WTC11 (cell line): ENCODE data around the gene OR4N2. TPM values are rescaled to one million over a fixed set of nuclear protein-coding genes. Genes with fewer than 3 reads are reported as not detected.
A peak's percentile ranks its signal among the peaks of the same experiment; 100 is the strongest.
"Not testable (repeated sequence)": the region's sequence is repeated elsewhere in the genome, so short reads cannot be mapped to it uniquely, and the experiment has no call there.

Experiments
- ATAC-seq: fragments of 200-7000 bp; cut with Tn5 transposase; 2 replicates; pipeline ENCODE4 v1.10.0; 2021; ENCODE audit warnings: mild to moderate bottlenecking, moderate library complexity
- CTCF ChIA-PET: fragments of 300-600 bp; sonication (Branson Sonifier 250); formaldehyde crosslinking; loops from one replicate; lab custom pipeline; 2021; ENCODE audit warnings: antibody characterized with exemption; lab: Charles Lee
- POLR2A ChIA-PET: fragments of 350-600 bp; sonication (Branson Sonifier 250); formaldehyde crosslinking; loops from one replicate; lab custom pipeline; 2021; ENCODE audit warnings: antibody characterized with exemption; lab: Charles Lee
- DNase-seq: peaks from one replicate; pipeline ENCODE4 v3.0.0; 2021; ENCODE audit warnings: low spot score
- H3K27ac Mint-ChIP-seq: 2 replicates; pipeline ENCODE4 v1.8.0; 2021; ENCODE audit warnings: mixed read lengths
- H3K27me3 Mint-ChIP-seq: 2 replicates; pipeline ENCODE4 v1.8.0; 2021; ENCODE audit warnings: low read depth, mild to moderate bottlenecking, moderate library complexity, mixed read lengths
- H3K36me3 Mint-ChIP-seq: 2 replicates; pipeline ENCODE4 v1.8.0; 2021; ENCODE audit warnings: mixed read lengths
- H3K4me1 Mint-ChIP-seq: 2 replicates; pipeline ENCODE4 v1.8.0; 2022; ENCODE audit warnings: mixed read lengths
- H3K4me3 Mint-ChIP-seq: 2 replicates; pipeline ENCODE4 v1.8.0; 2021; ENCODE audit warnings: mild to moderate bottlenecking, moderate library complexity, mixed read lengths
- H3K9me3 Mint-ChIP-seq: 2 replicates; pipeline ENCODE4 v1.8.0; 2021; ENCODE audit warnings: mixed read lengths
- ELF4 ChIP-seq: sonication (generic); formaldehyde crosslinking; IDR thresholded peaks from 2 replicates; pipeline ENCODE4 v1.8.1; 2022; ENCODE audit warnings: low read depth, mild to moderate bottlenecking, moderate library complexity, missing genetic modification reagents
- ESRRA ChIP-seq: sonication (generic); formaldehyde crosslinking; IDR thresholded peaks from 2 replicates; pipeline ENCODE4 v1.8.1; 2022; ENCODE audit warnings: mild to moderate bottlenecking, missing genetic modification reagents, borderline replicate concordance
- HMGA2 ChIP-seq: fragments of 250-450 bp; sonication (Bioruptor Pico); IDR thresholded peaks from 2 replicates; pipeline ENCODE4 v1.4.0; 2021; ENCODE audit warnings: mild to moderate bottlenecking, moderate library complexity
- SMAD3 ChIP-seq: sonication (generic); formaldehyde crosslinking; IDR thresholded peaks from 2 replicates; pipeline ENCODE4 v1.8.0; 2022; ENCODE audit warnings: missing genetic modification reagents, mild to moderate bottlenecking, borderline replicate concordance
- SMAD4 ChIP-seq: sonication (generic); formaldehyde crosslinking; IDR thresholded peaks from 2 replicates; pipeline ENCODE4 v1.8.0; 2022; ENCODE audit warnings: mild to moderate bottlenecking, missing genetic modification reagents
- ZNF671 ChIP-seq: fragments of 250-450 bp; sonication (Bioruptor Pico); IDR thresholded peaks from 2 replicates; pipeline ENCODE4 v1.8.0; 2021; ENCODE audit warnings: mild to moderate bottlenecking
- total RNA-seq: library from RNA; stranded (reverse); gene quantifications from 3 replicates; pipeline ENCODE4 v1.2.3, GENCODE V29; 2021
- TF ChIP-seq, protein P1 (sequence below): sonication (generic); formaldehyde crosslinking; IDR thresholded peaks from 2 replicates; pipeline ENCODE4 v1.8.1; 2023; ENCODE audit warnings: mild to moderate bottlenecking, missing genetic modification reagents, borderline replicate concordance
- TF ChIP-seq, protein P2 (sequence below): fragments of 200-600 bp; IDR thresholded peaks from 2 replicates; pipeline ENCODE4 v1.8.0; 2022; ENCODE audit warnings: antibody characterized with exemption
- TF ChIP-seq, protein P3 (sequence below): sonication (generic); formaldehyde crosslinking; IDR thresholded peaks from 2 replicates; pipeline ENCODE4 v1.8.0; 2023; ENCODE audit warnings: missing genetic modification reagents, mild to moderate bottlenecking, borderline replicate concordance

Gene OR4N2
- total RNA-seq, 1 experiment from 2014 or later: not detected

DNA sequence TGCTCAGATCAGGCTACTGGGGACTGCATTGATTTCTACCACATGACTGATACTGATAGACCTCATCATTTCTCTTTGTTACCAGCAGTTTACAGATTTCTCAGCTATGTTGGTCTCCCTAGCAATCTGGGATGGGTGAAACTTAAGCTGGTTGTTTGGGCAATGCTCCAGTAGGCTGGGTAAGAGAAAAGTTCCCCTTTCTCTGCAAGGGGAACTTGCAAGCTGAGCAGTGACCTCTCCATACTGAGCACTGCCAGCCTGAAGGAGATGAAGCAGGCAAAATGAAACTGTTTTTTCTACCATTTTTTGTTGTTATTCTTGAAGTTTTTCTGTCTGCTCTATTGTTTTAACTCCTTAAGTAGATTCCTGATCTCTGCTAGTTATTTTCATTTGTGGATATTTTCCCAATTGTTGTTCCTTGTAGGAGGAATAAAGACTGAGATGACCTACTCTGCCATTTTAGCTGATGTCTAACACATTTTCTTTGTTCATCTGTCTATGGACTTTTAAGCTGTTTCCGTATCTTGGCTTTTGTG, 31.6 kb upstream of the OR4N2 start (continued):
- TF ChIP-seq, protein P1, sequence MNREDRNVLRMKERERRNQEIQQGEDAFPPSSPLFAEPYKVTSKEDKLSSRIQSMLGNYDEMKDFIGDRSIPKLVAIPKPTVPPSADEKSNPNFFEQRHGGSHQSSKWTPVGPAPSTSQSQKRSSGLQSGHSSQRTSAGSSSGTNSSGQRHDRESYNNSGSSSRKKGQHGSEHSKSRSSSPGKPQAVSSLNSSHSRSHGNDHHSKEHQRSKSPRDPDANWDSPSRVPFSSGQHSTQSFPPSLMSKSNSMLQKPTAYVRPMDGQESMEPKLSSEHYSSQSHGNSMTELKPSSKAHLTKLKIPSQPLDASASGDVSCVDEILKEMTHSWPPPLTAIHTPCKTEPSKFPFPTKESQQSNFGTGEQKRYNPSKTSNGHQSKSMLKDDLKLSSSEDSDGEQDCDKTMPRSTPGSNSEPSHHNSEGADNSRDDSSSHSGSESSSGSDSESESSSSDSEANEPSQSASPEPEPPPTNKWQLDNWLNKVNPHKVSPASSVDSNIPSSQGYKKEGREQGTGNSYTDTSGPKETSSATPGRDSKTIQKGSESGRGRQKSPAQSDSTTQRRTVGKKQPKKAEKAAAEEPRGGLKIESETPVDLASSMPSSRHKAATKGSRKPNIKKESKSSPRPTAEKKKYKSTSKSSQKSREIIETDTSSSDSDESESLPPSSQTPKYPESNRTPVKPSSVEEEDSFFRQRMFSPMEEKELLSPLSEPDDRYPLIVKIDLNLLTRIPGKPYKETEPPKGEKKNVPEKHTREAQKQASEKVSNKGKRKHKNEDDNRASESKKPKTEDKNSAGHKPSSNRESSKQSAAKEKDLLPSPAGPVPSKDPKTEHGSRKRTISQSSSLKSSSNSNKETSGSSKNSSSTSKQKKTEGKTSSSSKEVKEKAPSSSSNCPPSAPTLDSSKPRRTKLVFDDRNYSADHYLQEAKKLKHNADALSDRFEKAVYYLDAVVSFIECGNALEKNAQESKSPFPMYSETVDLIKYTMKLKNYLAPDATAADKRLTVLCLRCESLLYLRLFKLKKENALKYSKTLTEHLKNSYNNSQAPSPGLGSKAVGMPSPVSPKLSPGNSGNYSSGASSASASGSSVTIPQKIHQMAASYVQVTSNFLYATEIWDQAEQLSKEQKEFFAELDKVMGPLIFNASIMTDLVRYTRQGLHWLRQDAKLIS: no peak
- TF ChIP-seq, protein P2, sequence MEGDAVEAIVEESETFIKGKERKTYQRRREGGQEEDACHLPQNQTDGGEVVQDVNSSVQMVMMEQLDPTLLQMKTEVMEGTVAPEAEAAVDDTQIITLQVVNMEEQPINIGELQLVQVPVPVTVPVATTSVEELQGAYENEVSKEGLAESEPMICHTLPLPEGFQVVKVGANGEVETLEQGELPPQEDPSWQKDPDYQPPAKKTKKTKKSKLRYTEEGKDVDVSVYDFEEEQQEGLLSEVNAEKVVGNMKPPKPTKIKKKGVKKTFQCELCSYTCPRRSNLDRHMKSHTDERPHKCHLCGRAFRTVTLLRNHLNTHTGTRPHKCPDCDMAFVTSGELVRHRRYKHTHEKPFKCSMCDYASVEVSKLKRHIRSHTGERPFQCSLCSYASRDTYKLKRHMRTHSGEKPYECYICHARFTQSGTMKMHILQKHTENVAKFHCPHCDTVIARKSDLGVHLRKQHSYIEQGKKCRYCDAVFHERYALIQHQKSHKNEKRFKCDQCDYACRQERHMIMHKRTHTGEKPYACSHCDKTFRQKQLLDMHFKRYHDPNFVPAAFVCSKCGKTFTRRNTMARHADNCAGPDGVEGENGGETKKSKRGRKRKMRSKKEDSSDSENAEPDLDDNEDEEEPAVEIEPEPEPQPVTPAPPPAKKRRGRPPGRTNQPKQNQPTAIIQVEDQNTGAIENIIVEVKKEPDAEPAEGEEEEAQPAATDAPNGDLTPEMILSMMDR: no peak
- TF ChIP-seq SMAD3 (CRISPR knock-in tag) (no peak), ZNF671 (no peak), ELF4 (no peak)
- TF ChIP-seq, protein P3, sequence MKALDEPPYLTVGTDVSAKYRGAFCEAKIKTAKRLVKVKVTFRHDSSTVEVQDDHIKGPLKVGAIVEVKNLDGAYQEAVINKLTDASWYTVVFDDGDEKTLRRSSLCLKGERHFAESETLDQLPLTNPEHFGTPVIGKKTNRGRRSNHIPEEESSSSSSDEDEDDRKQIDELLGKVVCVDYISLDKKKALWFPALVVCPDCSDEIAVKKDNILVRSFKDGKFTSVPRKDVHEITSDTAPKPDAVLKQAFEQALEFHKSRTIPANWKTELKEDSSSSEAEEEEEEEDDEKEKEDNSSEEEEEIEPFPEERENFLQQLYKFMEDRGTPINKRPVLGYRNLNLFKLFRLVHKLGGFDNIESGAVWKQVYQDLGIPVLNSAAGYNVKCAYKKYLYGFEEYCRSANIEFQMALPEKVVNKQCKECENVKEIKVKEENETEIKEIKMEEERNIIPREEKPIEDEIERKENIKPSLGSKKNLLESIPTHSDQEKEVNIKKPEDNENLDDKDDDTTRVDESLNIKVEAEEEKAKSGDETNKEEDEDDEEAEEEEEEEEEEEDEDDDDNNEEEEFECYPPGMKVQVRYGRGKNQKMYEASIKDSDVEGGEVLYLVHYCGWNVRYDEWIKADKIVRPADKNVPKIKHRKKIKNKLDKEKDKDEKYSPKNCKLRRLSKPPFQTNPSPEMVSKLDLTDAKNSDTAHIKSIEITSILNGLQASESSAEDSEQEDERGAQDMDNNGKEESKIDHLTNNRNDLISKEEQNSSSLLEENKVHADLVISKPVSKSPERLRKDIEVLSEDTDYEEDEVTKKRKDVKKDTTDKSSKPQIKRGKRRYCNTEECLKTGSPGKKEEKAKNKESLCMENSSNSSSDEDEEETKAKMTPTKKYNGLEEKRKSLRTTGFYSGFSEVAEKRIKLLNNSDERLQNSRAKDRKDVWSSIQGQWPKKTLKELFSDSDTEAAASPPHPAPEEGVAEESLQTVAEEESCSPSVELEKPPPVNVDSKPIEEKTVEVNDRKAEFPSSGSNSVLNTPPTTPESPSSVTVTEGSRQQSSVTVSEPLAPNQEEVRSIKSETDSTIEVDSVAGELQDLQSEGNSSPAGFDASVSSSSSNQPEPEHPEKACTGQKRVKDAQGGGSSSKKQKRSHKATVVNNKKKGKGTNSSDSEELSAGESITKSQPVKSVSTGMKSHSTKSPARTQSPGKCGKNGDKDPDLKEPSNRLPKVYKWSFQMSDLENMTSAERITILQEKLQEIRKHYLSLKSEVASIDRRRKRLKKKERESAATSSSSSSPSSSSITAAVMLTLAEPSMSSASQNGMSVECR: no peak

DNA sequence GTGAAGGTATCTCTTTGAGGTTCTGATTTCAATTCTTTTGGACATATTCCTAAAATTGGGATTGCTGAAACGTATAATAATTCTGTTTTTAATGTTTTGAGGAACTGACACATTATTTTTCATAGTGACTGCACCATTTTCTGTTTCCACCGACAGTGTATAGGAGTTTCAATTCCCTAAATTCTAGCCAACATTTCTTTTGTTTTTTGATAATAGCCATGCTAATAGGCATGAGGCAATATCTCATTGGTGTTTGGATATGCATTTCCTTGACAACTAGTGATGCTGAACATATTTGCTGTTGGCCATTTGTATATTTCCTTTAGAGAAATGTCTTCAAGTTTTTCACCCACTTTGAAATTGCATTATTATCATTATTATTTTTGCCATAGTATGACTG, 31.1 kb upstream of the OR4N2 start:
- POLR2A ChIA-PET, H3K4me3 Mint-ChIP-seq, CTCF ChIA-PET, H3K27ac Mint-ChIP-seq, DNase-seq, H3K4me1 Mint-ChIP-seq, ATAC-seq: not testable (repeated sequence)
- Mint-ChIP-seq H3K9me3 (peaks cover 41% of the 10 kb centered on the region), H3K36me3 (peaks cover 87% of the 10 kb centered on the region), H3K27me3 (peaks cover 19% of the 10 kb centered on the region)

DNA sequence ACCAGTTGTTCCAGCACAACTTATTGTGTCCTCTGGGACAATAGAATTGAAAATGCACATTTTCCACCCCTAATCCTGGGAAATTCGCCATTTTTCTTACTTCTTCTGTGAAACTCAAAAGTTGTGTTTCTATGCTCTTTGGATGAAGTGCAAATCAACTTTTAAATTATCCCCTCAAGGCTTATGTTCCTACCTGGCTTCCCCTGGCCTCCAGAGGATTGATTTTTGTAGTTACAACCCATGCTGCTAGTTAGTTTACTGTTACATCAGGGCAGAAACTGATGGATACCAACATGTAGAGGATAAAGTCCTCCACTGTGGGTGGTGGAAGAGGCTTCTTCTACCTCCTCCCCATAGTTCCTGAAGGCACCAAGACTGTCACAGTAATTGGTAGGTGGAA, 30.4 kb upstream of the OR4N2 start, which contains the start of gene OR4M1:
Gene OR4M1 (plus strand): TSS at position 301 of the 400 bp plus-strand sequence. CDS start 6,819 bp downstream, outside the sequence.
- H3K27ac Mint-ChIP-seq, H3K4me3 Mint-ChIP-seq, CTCF ChIA-PET, POLR2A ChIA-PET, ATAC-seq, H3K4me1 Mint-ChIP-seq, DNase-seq: not testable (repeated sequence)
- Mint-ChIP-seq H3K9me3 (peaks cover 49% of the 10 kb centered on the region), H3K27me3 (peaks cover 19% of the 10 kb centered on the region), H3K36me3 (peaks cover 86% of the 10 kb centered on the region)

DNA sequence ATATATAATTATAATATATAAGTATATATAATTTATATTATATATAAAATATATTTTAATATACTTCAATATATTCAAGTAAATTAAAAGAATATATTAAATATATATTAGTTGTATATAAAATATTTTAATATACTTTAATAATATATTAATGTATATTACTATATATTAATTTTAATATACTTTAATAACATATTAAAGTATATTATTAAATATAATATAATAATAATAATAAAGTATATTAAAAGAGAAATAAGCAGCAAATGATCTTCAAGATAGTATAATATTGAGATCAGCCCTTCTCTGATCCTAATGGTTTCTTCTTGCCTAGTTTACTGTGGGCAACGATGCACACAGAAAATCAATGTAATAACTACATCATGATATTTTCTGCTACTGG, 28.0 kb upstream of the OR4N2 start:
- H3K36me3 Mint-ChIP-seq: peaks cover 81% of the 10 kb centered on the region
- ChIA-PET CTCF (no interaction called here), POLR2A (no interaction called here)
- H3K27ac Mint-ChIP-seq: no peak overlapping the region
- TF ChIP-seq HMGA2 (CRISPR knock-in tag): peak; percentile 94; the same call in 1 of the 2 replicates
- no peak for TF ChIP-seq ESRRA (CRISPR knock-in tag)
- TF ChIP-seq SMAD4 (CRISPR knock-in tag): no peak
- DNase-seq (no peak), ATAC-seq (no peak)
- H3K27me3 Mint-ChIP-seq: peaks cover 9% of the 10 kb centered on the region
- H3K4me1 Mint-ChIP-seq: no peaks in the 10 kb centered on the region
- peaks cover 72% of the 10 kb centered on the region for H3K9me3 Mint-ChIP-seq
- no peak overlapping the region for H3K4me3 Mint-ChIP-seq

DNA sequence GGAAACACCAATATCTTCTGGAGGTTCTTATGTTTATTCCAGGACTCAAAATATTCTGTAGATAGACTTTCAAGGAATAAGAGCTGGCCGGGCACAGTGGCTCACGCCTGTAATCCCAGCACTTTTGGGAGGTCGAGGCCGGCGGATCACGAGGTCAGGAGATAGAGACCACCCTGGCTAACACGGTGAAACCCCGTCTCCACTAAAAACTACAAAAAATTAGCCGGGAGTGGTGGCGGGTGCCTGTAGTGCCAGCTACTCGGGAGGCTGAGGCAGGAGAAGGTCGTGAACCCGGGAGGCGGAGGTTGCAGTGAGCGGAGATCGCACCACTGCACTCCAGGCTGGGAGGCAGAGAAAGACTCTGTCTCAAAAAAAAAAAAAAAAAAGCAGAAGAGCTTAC, 17.7 kb upstream of the OR4N2 start:
- H3K4me1 Mint-ChIP-seq, H3K4me3 Mint-ChIP-seq, H3K27ac Mint-ChIP-seq, DNase-seq, CTCF ChIA-PET, POLR2A ChIA-PET, ATAC-seq: not testable (repeated sequence)
- Mint-ChIP-seq H3K36me3 (peaks cover 35% of the 10 kb centered on the region), H3K27me3 (peaks cover 13% of the 10 kb centered on the region), H3K9me3 (peaks cover 38% of the 10 kb centered on the region)

DNA sequence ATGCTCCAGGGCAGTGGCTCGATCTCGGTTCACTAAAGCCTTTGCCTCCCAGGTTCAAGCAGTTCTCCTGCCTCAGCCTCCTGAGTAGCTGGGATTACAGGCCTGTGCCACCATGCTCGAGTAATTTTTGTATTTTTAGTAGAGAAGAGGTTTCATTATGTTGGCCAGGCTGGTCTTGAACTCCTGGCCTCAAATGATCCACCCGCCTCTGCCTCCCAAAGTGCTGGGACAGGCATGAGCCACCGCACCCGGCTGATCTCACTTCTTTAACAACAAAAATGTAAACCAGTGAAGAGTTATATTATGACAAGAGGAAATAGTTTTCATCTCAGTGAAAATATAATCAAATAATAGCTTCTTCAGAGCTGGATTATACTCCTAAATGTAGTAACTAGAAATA, 16.3 kb upstream of the OR4N2 start:
- H3K27me3 Mint-ChIP-seq, CTCF ChIA-PET, H3K4me3 Mint-ChIP-seq, H3K27ac Mint-ChIP-seq, ATAC-seq, POLR2A ChIA-PET, DNase-seq, H3K4me1 Mint-ChIP-seq: not testable (repeated sequence)
- peaks cover 24% of the 10 kb centered on the region for H3K9me3 Mint-ChIP-seq
- peaks cover 27% of the 10 kb centered on the region for H3K36me3 Mint-ChIP-seq

DNA sequence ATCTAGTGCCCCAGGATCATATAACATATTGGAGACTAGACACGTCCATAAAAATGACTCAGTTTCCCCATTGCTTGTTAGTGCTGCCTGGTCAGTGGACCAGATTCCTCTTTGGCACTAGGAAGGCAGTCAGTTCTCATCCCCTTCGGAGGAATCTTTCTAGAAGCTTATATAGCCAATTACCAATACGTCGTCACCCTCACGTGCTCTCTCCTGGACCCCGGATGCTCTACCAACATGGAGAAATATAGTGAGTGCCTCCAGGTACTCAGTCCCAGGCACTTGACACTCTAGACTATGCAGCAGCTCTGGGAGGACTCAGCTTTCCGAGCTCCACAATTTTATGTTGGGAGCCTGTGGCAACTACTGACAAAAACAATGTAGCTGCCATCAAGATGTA, 15.4 kb upstream of the OR4N2 start:
- H3K4me1 Mint-ChIP-seq, DNase-seq, H3K4me3 Mint-ChIP-seq, H3K27me3 Mint-ChIP-seq, H3K27ac Mint-ChIP-seq, POLR2A ChIA-PET, CTCF ChIA-PET, ATAC-seq: not testable (repeated sequence)
- peaks cover 16% of the 10 kb centered on the region for H3K9me3 Mint-ChIP-seq
- peaks cover 19% of the 10 kb centered on the region for H3K36me3 Mint-ChIP-seq
